IMR-90 (cell line): Measurements from ENCODE around the gene MMD.

Experiments
- CEBPB ChIP-seq: IDR thresholded peaks from 2 replicates; pipeline ENCODE4 v1.6.1; 2012; ENCODE audit warnings: low read depth, low read length, improper control_type of control experiment
- CTCF ChIP-seq: conservative IDR thresholded peaks from 2 replicates; pipeline ENCODE4 v1.5.1; 2012; ENCODE audit warnings: mild to moderate bottlenecking, low read depth, low read length, improper control_type of control experiment
- ELK1 ChIP-seq: fragments of 150-350 bp; IDR thresholded peaks from 2 replicates; pipeline ENCODE4 v1.6.1; 2016; ENCODE audit warnings: low read depth, mild to moderate bottlenecking, low read length, moderate library complexity, borderline replicate concordance
- FOS ChIP-seq: fragments of 150-350 bp; IDR thresholded peaks from 2 replicates; pipeline ENCODE4 v1.6.1; 2016; ENCODE audit warnings: low read depth, low read length
- MAFK ChIP-seq: IDR thresholded peaks from 2 replicates; pipeline ENCODE4 v1.6.1; 2012; ENCODE audit warnings: low read depth, low read length, improper control_type of control experiment
- MAZ ChIP-seq: IDR thresholded peaks from 2 replicates; pipeline ENCODE4 v1.6.1; 2012; ENCODE audit warnings: low read depth, mild to moderate bottlenecking, low read length, improper control_type of control experiment, moderate library complexity, borderline replicate concordance
- MXI1 ChIP-seq: IDR thresholded peaks from 2 replicates; pipeline ENCODE4 v1.6.1; 2012; ENCODE audit warnings: low read depth, mild to moderate bottlenecking, low read length, moderate library complexity, borderline replicate concordance
- NFE2L2 ChIP-seq: fragments of 150-350 bp; IDR thresholded peaks from 2 replicates; pipeline ENCODE4 v1.6.1; 2016; ENCODE audit warnings: low read depth, mild to moderate bottlenecking, low read length
- POLR2A ChIP-seq: IDR thresholded peaks from 2 replicates; pipeline ENCODE4 v1.6.1; 2012; ENCODE audit warnings: mild to moderate bottlenecking, low read depth, low read length
- RAD21 ChIP-seq: IDR thresholded peaks from 2 replicates; pipeline ENCODE4 v1.6.1; 2012; ENCODE audit warnings: low read length, improper control_type of control experiment
- RFX5 ChIP-seq: IDR thresholded peaks from 2 replicates; pipeline ENCODE4 v1.8.0; 2012; ENCODE audit warnings: low read depth, mild to moderate bottlenecking, low read length, moderate library complexity
- SMC3 ChIP-seq: fragments of 150-350 bp; IDR thresholded peaks from 2 replicates; pipeline ENCODE4 v1.6.1; 2016; ENCODE audit warnings: low read depth, mild to moderate bottlenecking, antibody characterized with exemption, low read length, moderate library complexity

- no peak for TF ChIP-seq CTCF
- TF ChIP-seq RFX5, result no peak
- no peak for TF ChIP-seq ELK1
- no peak for TF ChIP-seq RAD21
- no peak for TF ChIP-seq SMC3
- no peak for TF ChIP-seq POLR2A
- no peak for TF ChIP-seq MAZ
- no peak for TF ChIP-seq MXI1
- no peak for TF ChIP-seq FOS
- TF ChIP-seq NFE2L2, result no peak
- TF ChIP-seq MAFK, result no peak
- no peak for TF ChIP-seq CEBPB
Measured at GRCh38 chr17:55368706-55369105, 52.9 kb downstream of the MMD start.
